NCI-H187 treated with DMSO at 0.1 percent for 48 hours (cell line): Measurements from ENCODE around the gene ZNF197.
"Not testable (repeated sequence)": the region's sequence is repeated elsewhere in the genome, so short reads cannot be mapped to it uniquely, and the experiment has no call there.

Source experiments
- DNase-seq: peaks from one replicate; lab custom pipeline; 2025; lab: John Stamatoyannopoulos, UW

Gene ZNF197

GRCh38 chr3:44624749-44625480 lies at the start of gene ZNF197:
Gene ZNF197, plus strand, starts transcription at chr3:44625036. Its CDS starts 4,119 bp downstream, at chr3:44629155.
- peak; percentile 68 for DNase-seq

- no peak for DNase-seq
Measured at GRCh38 chr3:44576613-44577012, 48.2 kb upstream of the ZNF197 start.

GRCh38 chr3:44577354-44577952 lies 47.4 kb upstream of the ZNF197 start:
- not testable (repeated sequence) for DNase-seq

- DNase-seq = not testable (repeated sequence)
Measured at GRCh38 chr3:44578316-44578715, 46.5 kb upstream of the ZNF197 start.

GRCh38 chr3:44578924-44579515 lies 45.8 kb upstream of the ZNF197 start:
- DNase-seq = not testable (repeated sequence)

- DNase-seq = not testable (repeated sequence)
Measured at GRCh38 chr3:44579749-44580148, 45.1 kb upstream of the ZNF197 start.

GRCh38 chr3:44580971-44581370 lies 43.9 kb upstream of the ZNF197 start:
- not testable (repeated sequence) for DNase-seq

GRCh38 chr3:44584646-44585501 lies 40.0 kb upstream of the ZNF197 start, which contains the start of gene ZNF660:
Gene ZNF660, plus strand, starts transcription at chr3:44584964. Its CDS starts 9,230 bp downstream, at chr3:44594194.
- DNase-seq = no peak

GRCh38 chr3:44596621-44597020 lies 28.2 kb upstream of the ZNF197 start:
- no peak for DNase-seq

- DNase-seq = no peak
Measured at GRCh38 chr3:44601749-44602148, 23.1 kb upstream of the ZNF197 start.

- DNase-seq = no peak
Measured at GRCh38 chr3:44612678-44613077, 12.2 kb upstream of the ZNF197 start.

- DNase-seq = no peak
Measured at GRCh38 chr3:44628716-44629115, 3.9 kb downstream of the ZNF197 start.

GRCh38 chr3:44632193-44632592 lies 7.4 kb downstream of the ZNF197 start:
- DNase-seq = no peak

GRCh38 chr3:44642337-44642736 lies 17.5 kb downstream of the ZNF197 start:
- no peak for DNase-seq

GRCh38 chr3:44643024-44643423 lies 18.2 kb downstream of the ZNF197 start:
- DNase-seq = no peak

- DNase-seq = no peak
Measured at GRCh38 chr3:44647771-44648170, 22.9 kb downstream of the ZNF197 start.

- peak; percentile 4 for DNase-seq
Measured at GRCh38 chr3:44648564-44649229, 23.9 kb downstream of the ZNF197 start, which contains the start of gene ZNF35. Gene ZNF35, plus strand, starts transcription at chr3:44648732. Its CDS starts 2,336 bp downstream, at chr3:44651068.

GRCh38 chr3:44649709-44650108 lies 24.9 kb downstream of the ZNF197 start:
- no peak for DNase-seq

- no peak for DNase-seq
Measured at GRCh38 chr3:44654039-44654438, 29.2 kb downstream of the ZNF197 start.

- no peak for DNase-seq
Measured at GRCh38 chr3:44659015-44659414, 34.2 kb downstream of the ZNF197 start.

GRCh38 chr3:44659434-44659833 lies 34.6 kb downstream of the ZNF197 start:
- no peak for DNase-seq
